Measurements from ENCODE around the gene FBLN5.

Gene FBLN5

DNA sequence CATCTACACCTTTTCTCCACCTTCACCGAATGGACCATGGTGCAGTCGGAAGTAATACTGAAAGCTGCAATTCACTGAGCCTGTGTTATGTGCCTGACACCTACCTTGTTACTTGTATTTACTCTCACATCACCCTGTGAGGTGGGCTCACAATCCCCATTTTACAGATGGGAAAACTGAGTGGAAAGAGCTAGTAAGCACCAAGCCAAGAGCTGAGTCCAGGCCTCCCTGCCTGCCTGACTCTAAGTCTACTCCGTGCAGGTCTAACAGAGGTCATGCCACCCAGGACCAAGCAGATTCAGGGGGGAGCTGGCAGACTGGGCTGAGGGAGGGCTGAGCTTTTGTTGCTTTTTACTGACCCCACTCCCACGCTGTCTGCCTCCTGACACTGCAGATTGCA, 51.1 kb downstream of the FBLN5 start:
- Histone ChIP-seq H3K4me1 (ENCODE audit: control insufficient read depth, insufficient read depth, low read length) (peaks cover 44% of the 10 kb centered on the region), H3K27me3 (ENCODE audit: control insufficient read depth in 1 of 2, insufficient read depth in 2 of 2, low read length in 2 of 2) (peaks cover 0 to 2% of the 10 kb centered on the region in 2 donors), H3K27ac (ENCODE audit: low read length) (peak overlapping the region; percentile 66)

DNA sequence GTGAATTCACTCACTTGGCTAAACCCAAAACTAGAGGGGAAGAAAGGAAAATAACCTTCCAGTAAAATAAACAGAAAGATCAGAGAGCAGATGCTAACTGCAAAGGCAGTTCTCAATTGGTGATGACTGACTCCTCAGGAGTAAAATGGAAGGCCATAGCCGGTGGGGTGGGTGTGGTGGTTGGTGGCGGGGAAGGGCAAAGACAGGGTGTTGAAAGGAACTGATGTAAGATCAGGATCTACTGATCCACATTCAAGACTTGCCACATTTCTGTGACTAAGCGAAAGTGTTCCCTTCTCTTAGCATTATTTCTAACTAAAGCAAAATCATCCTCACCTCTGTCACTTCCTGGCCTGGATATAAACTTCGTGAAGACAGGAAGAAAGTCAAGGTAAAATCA, 53.8 kb downstream of the FBLN5 start:
- Histone ChIP-seq H3K27me3 (ENCODE audit: control insufficient read depth in 1 of 2, insufficient read depth in 2 of 2, low read length in 2 of 2) (peaks cover 0 to 2% of the 10 kb centered on the region in 2 donors), H3K27ac (ENCODE audit: low read length) (no peak overlapping the region), H3K4me1 (ENCODE audit: control insufficient read depth, insufficient read depth, low read length) (peaks cover 37% of the 10 kb centered on the region), H3K9me3 (ENCODE audit: control insufficient read depth in 2 of 2, low read length in 2 of 2) (no peaks in the 10 kb centered on the region), H3K9ac (ENCODE audit: low read length in 2 of 2) (no peak overlapping the region), H3K4me3 (ENCODE audit: low read length in 2 of 2) (no peak overlapping the region), H3K36me3 (ENCODE audit: control insufficient read depth in 2 of 2, insufficient read depth in 2 of 2, low read length in 2 of 2) (no peaks in the 10 kb centered on the region)

More for the DNA sequence above, 51.1 kb downstream of the FBLN5 start:
- H3K9ac ChIP-seq (ENCODE audit: low read length in 2 of 2): no peak overlapping the region
- H3K4me3 ChIP-seq (ENCODE audit: low read length in 2 of 2): no peak overlapping the region
- H3K36me3 ChIP-seq (ENCODE audit: control insufficient read depth in 2 of 2, insufficient read depth in 2 of 2, low read length in 2 of 2): no peaks in the 10 kb centered on the region
- no peaks in the 10 kb centered on the region for H3K9me3 ChIP-seq (ENCODE audit: control insufficient read depth in 2 of 2, low read length in 2 of 2)

DNA sequence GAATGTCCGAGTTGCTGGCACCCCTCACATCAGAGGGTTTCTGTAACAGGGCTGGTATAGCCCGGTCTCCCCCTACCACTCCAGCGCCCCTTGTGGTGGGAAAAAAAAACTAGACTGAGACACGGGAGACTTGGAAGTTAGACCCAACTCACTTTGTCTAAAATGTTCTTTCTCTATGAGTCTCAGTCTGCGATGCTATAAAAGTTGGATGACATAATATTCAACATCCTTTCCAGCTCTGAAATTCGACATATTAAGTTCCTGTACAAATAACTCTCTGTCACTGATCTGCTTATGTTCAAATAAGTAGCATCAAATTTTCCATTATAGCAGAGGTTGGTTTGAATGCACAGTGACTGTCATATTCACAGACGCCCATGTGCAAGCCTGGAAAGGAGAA, 54.5 kb downstream of the FBLN5 start:
- peaks cover 32% of the 10 kb centered on the region for H3K4me1 ChIP-seq (ENCODE audit: control insufficient read depth, insufficient read depth, low read length)
- no peak overlapping the region for H3K27ac ChIP-seq (ENCODE audit: low read length)
- H3K4me3 ChIP-seq (ENCODE audit: low read length in 2 of 2): no peak overlapping the region
- no peaks in the 10 kb centered on the region for H3K36me3 ChIP-seq (ENCODE audit: control insufficient read depth in 2 of 2, insufficient read depth in 2 of 2, low read length in 2 of 2)
- H3K27me3 ChIP-seq (ENCODE audit: control insufficient read depth in 1 of 2, insufficient read depth in 2 of 2, low read length in 2 of 2): peaks cover 0 to 2% of the 10 kb centered on the region in 2 donors
- H3K9ac ChIP-seq (ENCODE audit: low read length in 2 of 2): no peak overlapping the region
- no peaks in the 10 kb centered on the region for H3K9me3 ChIP-seq (ENCODE audit: control insufficient read depth in 2 of 2, low read length in 2 of 2)

DNA sequence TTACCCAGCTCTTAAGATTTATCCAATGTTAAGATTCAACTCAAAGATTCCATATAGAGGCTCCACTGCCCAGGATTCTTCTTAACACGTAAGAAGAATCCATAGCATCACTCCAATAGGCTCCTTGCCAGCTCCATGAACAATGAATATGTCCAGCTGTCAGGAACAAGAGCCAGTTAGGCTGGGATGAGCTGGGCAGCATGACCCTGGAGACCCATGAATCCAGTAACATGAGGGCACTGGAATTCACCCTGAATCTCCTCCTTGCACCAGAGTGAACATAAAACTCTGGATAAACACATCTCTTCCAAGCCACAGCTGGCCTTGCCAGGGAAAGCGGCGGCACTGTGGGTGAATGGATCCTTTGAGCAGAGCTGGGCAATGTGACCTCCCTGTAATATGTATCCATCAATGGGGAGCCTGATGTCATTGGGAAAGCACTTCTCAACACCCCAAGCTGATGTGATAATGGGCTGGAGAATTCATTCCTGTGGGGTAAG, 55.7 kb downstream of the FBLN5 start:
- no peak overlapping the region for H3K4me3 ChIP-seq (ENCODE audit: low read length in 2 of 2)
- H3K4me1 ChIP-seq (ENCODE audit: control insufficient read depth, insufficient read depth, low read length): peaks cover 21% of the 10 kb centered on the region
- H3K9ac ChIP-seq (ENCODE audit: low read length in 2 of 2): no peak overlapping the region
- no peak overlapping the region for H3K27ac ChIP-seq (ENCODE audit: low read length)
- H3K9me3 ChIP-seq (ENCODE audit: control insufficient read depth in 2 of 2, low read length in 2 of 2): no peaks in the 10 kb centered on the region
- no peaks in the 10 kb centered on the region for H3K36me3 ChIP-seq (ENCODE audit: control insufficient read depth in 2 of 2, insufficient read depth in 2 of 2, low read length in 2 of 2)
- peaks cover 0 to 2% of the 10 kb centered on the region in 2 donors for H3K27me3 ChIP-seq (ENCODE audit: control insufficient read depth in 1 of 2, insufficient read depth in 2 of 2, low read length in 2 of 2)

DNA sequence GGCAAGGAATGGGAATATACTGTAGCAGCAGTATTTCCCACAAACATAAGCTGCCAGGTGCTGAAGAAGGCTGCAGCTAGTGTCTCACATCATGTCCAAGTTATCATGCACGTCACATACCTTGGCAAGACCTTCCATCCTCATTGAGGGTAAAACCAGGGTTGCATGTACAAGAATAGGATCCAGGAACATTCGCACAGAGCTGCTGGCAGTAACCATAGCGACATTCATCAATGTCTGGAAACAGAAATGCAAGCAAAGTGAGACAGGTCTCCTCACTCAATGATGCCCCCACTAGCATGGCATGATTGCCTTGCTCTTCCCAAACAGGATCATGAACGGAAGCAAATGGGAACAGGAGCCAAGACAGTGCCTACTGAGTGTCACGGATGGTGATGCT, 56.4 kb downstream of the FBLN5 start:
- Histone ChIP-seq H3K36me3 (ENCODE audit: control insufficient read depth in 2 of 2, insufficient read depth in 2 of 2, low read length in 2 of 2) (no peaks in the 10 kb centered on the region), H3K27ac (ENCODE audit: low read length) (no peak overlapping the region), H3K27me3 (ENCODE audit: control insufficient read depth in 1 of 2, insufficient read depth in 2 of 2, low read length in 2 of 2) (peaks cover 0 to 2% of the 10 kb centered on the region in 2 donors), H3K4me1 (ENCODE audit: control insufficient read depth, insufficient read depth, low read length) (peaks cover 19% of the 10 kb centered on the region), H3K9me3 (ENCODE audit: control insufficient read depth in 2 of 2, low read length in 2 of 2) (no peaks in the 10 kb centered on the region), H3K9ac (ENCODE audit: low read length in 2 of 2) (no peak overlapping the region), H3K4me3 (ENCODE audit: low read length in 2 of 2) (no peak overlapping the region)

DNA sequence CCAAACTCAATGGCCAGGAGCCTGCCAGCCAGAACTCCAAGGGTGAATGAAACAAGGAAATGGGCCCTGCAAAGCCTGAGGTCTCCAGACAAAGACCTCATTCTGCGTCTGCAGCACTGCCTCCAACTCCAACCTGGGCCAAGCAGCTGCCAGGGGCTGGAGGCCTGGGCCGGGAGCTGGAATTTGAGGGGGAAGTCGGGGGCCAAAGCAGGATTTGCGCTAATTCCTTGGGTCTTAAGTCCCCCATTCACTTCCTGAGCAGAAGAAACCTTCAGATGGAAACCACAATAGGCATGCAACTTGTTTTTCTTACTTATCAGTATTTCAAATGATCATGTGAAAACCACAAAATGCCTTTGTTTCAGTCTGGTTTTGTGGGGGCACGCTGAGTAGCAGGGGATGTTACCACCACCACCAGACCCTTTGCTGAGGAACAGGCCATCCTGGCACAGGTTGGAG, 57.2 kb downstream of the FBLN5 start:
- Histone ChIP-seq H3K27me3 (ENCODE audit: control insufficient read depth in 1 of 2, insufficient read depth in 2 of 2, low read length in 2 of 2) (peaks cover 0 to 2% of the 10 kb centered on the region in 2 donors), H3K9me3 (ENCODE audit: control insufficient read depth in 2 of 2, low read length in 2 of 2) (no peaks in the 10 kb centered on the region), H3K9ac (ENCODE audit: low read length in 2 of 2) (no peak overlapping the region), H3K36me3 (ENCODE audit: control insufficient read depth in 2 of 2, insufficient read depth in 2 of 2, low read length in 2 of 2) (no peaks in the 10 kb centered on the region), H3K27ac (ENCODE audit: low read length) (no peak overlapping the region), H3K4me3 (ENCODE audit: low read length in 2 of 2) (no peak overlapping the region), H3K4me1 (ENCODE audit: control insufficient read depth, insufficient read depth, low read length) (peaks cover 22% of the 10 kb centered on the region)

DNA sequence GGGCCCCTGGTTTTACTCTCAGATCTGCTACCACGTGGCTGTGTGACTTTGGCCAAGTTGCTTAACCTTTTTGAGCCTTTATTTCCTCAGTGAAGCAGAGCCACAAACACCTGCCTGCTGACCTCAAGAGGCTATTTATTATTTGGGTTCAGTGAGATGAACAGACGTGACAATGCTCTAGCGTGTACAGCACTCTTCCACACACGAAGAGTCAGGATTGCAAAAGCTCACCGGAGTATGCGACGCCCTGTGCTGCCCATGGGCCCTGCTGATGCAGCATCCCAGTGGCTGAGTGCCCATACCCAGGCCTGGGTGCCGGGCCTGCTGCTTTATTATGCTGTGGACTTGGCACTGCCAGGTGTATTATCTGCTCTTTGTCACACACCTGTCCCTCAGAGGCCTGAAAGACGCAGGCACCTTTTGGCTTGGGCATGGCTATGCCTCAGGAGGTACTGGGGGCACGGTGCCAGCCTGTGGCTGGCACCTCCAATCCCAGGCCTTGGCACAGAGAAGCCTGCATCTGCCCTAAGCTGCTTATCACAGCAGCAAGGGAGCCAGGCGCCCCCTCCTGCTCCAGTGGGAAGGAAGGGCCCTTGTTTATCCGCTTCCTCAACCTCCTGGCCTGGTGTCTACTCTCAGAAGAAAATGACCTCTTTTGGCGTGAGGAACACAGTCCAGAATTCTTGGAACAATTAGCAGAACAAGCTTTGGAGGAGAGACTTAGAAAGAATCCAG, 57.9 kb downstream of the FBLN5 start:
- Histone ChIP-seq H3K4me1 (ENCODE audit: control insufficient read depth, insufficient read depth, low read length) (peaks cover 23% of the 10 kb centered on the region), H3K9ac (ENCODE audit: low read length in 2 of 2) (no peak overlapping the region), H3K36me3 (ENCODE audit: control insufficient read depth in 2 of 2, insufficient read depth in 2 of 2, low read length in 2 of 2) (no peaks in the 10 kb centered on the region), H3K9me3 (ENCODE audit: control insufficient read depth in 2 of 2, low read length in 2 of 2) (no peaks in the 10 kb centered on the region), H3K4me3 (ENCODE audit: low read length in 2 of 2) (no peak overlapping the region), H3K27ac (ENCODE audit: low read length) (no peak overlapping the region), H3K27me3 (ENCODE audit: control insufficient read depth in 1 of 2, insufficient read depth in 2 of 2, low read length in 2 of 2) (peaks cover 0 to 2% of the 10 kb centered on the region in 2 donors)

DNA sequence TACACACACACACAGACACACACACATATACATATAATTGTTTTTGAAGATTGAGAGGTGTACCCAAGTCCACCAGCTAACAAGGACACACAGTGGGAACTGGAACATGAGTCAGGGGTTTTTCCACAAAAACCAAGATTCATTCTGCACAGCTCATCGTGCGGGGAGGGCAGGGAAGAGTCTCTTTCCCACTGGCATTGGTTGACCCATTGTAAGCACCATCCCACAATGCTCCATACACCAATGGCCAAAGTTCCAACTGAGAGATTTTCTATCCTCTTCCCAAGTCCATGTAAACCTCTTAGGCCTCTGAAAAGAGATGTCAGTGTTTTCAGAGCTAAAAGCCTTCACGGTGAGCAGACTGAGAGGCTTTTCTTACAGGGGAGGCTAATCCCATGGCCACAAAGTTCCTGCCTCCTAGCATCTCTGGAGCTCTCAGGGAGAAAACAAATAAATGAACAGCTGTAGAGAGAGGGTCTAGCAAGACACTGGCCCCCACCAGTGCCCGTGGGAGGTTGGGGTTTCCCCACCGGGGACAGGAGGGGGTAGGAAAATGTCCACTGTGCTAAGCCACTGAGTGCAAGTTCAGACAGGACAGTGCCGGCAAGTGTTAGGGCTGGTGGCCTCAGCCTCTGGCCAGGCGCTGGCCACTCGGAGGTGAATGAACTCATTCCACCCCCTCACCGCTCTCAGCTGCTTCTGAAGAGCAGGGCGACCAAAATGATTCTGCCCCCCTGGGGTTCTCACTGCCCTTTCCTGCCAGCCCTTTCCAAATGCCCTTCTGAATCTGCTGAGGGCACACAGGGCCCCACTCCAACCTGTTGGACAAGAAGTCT, 58.6 kb downstream of the FBLN5 start:
- peaks cover 23% of the 10 kb centered on the region for H3K4me1 ChIP-seq (ENCODE audit: control insufficient read depth, insufficient read depth, low read length)
- peak overlapping the region; percentile 24 for H3K27ac ChIP-seq (ENCODE audit: low read length)
- H3K9me3 ChIP-seq (ENCODE audit: control insufficient read depth in 2 of 2, low read length in 2 of 2): no peaks in the 10 kb centered on the region
- peaks cover 0 to 2% of the 10 kb centered on the region in 2 donors for H3K27me3 ChIP-seq (ENCODE audit: control insufficient read depth in 1 of 2, insufficient read depth in 2 of 2, low read length in 2 of 2)
- H3K9ac ChIP-seq (ENCODE audit: low read length in 2 of 2): no peak overlapping the region
- H3K36me3 ChIP-seq (ENCODE audit: control insufficient read depth in 2 of 2, insufficient read depth in 2 of 2, low read length in 2 of 2): no peaks in the 10 kb centered on the region
- no peak overlapping the region for H3K4me3 ChIP-seq (ENCODE audit: low read length in 2 of 2)

DNA sequence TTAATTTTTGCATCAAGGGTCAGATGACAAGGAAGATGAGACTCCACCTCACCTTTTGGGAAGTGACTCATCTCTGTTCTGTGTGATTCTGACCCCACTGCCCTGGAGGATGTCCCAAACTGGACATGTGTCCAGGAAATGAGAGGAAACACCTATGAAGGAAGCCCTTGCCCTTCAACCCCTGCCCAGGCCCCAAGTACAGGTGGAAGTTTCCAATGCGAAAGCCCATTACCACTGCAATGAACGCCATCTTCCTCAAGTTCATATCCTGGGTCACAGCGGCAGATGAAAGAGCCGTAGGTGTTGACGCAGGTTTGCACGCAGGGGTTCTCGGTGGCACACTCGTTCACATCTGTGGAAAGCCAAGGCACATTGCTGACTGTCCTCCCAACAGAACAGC, 60.5 kb downstream of the FBLN5 start:
- no peak overlapping the region for H3K27ac ChIP-seq (ENCODE audit: low read length)
- no peaks in the 10 kb centered on the region for H3K9me3 ChIP-seq (ENCODE audit: control insufficient read depth in 2 of 2, low read length in 2 of 2)
- H3K4me1 ChIP-seq (ENCODE audit: control insufficient read depth, insufficient read depth, low read length): peaks cover 25% of the 10 kb centered on the region
- no peak overlapping the region for H3K4me3 ChIP-seq (ENCODE audit: low read length in 2 of 2)
- H3K36me3 ChIP-seq (ENCODE audit: control insufficient read depth in 2 of 2, insufficient read depth in 2 of 2, low read length in 2 of 2): no peaks in the 10 kb centered on the region
- H3K27me3 ChIP-seq (ENCODE audit: control insufficient read depth in 1 of 2, insufficient read depth in 2 of 2, low read length in 2 of 2): no peaks in the 10 kb centered on the region
- no peak overlapping the region for H3K9ac ChIP-seq (ENCODE audit: low read length in 2 of 2)

DNA sequence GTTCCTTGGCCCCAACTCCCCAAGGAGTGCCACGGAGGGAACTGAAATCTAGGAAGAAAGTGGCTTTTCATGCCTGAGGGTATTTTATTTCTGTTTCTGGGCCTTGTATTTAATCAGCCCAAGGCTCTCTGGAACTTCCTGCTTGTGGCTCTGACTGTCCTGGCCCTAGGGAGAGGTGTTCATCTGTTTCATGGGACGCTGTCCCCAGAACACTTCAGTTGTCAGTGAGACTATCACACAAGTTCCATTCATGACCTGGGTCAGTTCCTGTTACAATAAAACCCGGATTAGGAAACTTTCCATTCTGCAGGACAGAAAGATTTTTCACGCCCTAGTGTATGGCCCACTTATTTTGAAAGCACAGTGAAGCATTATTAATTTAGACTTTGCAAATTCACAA, 61.7 kb downstream of the FBLN5 start:
- Histone ChIP-seq H3K27me3 (ENCODE audit: control insufficient read depth in 1 of 2, insufficient read depth in 2 of 2, low read length in 2 of 2) (no peaks in the 10 kb centered on the region), H3K36me3 (ENCODE audit: control insufficient read depth in 2 of 2, insufficient read depth in 2 of 2, low read length in 2 of 2) (no peaks in the 10 kb centered on the region), H3K4me3 (ENCODE audit: low read length in 2 of 2) (no peak overlapping the region), H3K27ac (ENCODE audit: low read length) (no peak overlapping the region), H3K9ac (ENCODE audit: low read length in 2 of 2) (no peak overlapping the region), H3K9me3 (ENCODE audit: control insufficient read depth in 2 of 2, low read length in 2 of 2) (no peaks in the 10 kb centered on the region), H3K4me1 (ENCODE audit: control insufficient read depth, insufficient read depth, low read length) (peaks cover 25% of the 10 kb centered on the region)

Measured in stomach smooth muscle (tissue), 2 donors.